Spleen (tissue), 7 donors: ENCODE results near the gene PPP2R2D.

Source experiments
- CTCF ChIP-seq, 11 experiments: fragments of 200-600 bp in 7 of 11; fragments of 450-650 bp in 4 of 11; sonication (generic) in 4 of 11; IDR thresholded peaks in 8 of 11; conservative IDR thresholded peaks in 3 of 11; 1 replicate in 7 of 11; 2 replicates in 4 of 11; pipeline versions ENCODE4 v1.4.0 to v1.8.0; 2016 to 2021; ENCODE audit warnings: antibody characterized with exemption in 11 of 11, inconsistent platforms in 4 of 11, mild to moderate bottlenecking in 1 of 11
- POLR2A ChIP-seq, 3 donors: fragments of 450-650 bp; IDR thresholded peaks; one replicate each; pipeline ENCODE4 v1.5.1; 2017; ENCODE audit warnings: antibody characterized with exemption in 3 of 3, mild to moderate bottlenecking in 1 of 3
- POLR2AphosphoS5 ChIP-seq, 3 donors: sonication (generic); formaldehyde crosslinking; IDR thresholded peaks; one replicate each; pipeline ENCODE4 v1.5.1; 2017; ENCODE audit warnings: antibody characterized with exemption in 3 of 3
- donor health status: DM: no; HTN: no; CAD: no; lungs with moderate emphysema.
- donor health status: DM: no; HTN: no; CAD: no.
- donor health status: DM: no; HTN: no; CAD: no.

- TF ChIP-seq POLR2AphosphoS5 (IDR thresholded peaks at IDR 0.05) (no peak), POLR2A (IDR thresholded peaks at IDR 0.05) (no peak), CTCF (IDR thresholded peaks at IDR 0.05 in 8 of 11, conservative IDR thresholded peaks at IDR 0.05 in 3 of 11) (no peak)
Observed at GRCh38 chr10:131930586-131931330, 29.9 kb downstream of the PPP2R2D start.
